ENCODE data around the gene BID.
A peak's percentile ranks its signal among the peaks of the same experiment; 100 is the strongest.

The BID gene

GRCh38 chr22:17777005-17777716, 2.9 kb upstream of the BID start:
- DNase-seq (ENCODE audit: low spot score), result peak; percentile 84
- in situ Hi-C loops (cut with MboI; ENCODE audit: low sequenced_read_pairs, unreplicated experiment), result no loop called here
- no peak for TF ChIP-seq CTCF (IDR thresholded peaks at IDR 0.05; ENCODE audit: borderline replicate concordance, control extremely low read depth, extremely low read depth, insufficient read depth, missing control alignments)

GRCh38 chr22:17775781-17776465, 1.7 kb upstream of the BID start:
- TF ChIP-seq CTCF (IDR thresholded peaks at IDR 0.05; ENCODE audit: borderline replicate concordance, control extremely low read depth, extremely low read depth, insufficient read depth, missing control alignments), result no peak
- in situ Hi-C loops (cut with MboI; ENCODE audit: low sequenced_read_pairs, unreplicated experiment), result no loop called here
- no peak for DNase-seq (ENCODE audit: low spot score)

GRCh38 chr22:17774926-17775685, 837 bp upstream of the BID start:
- DNase-seq (ENCODE audit: low spot score), result no peak
- in situ Hi-C loops (cut with MboI; ENCODE audit: low sequenced_read_pairs, unreplicated experiment), result no loop called here
- TF ChIP-seq CTCF (IDR thresholded peaks at IDR 0.05; ENCODE audit: borderline replicate concordance, control extremely low read depth, extremely low read depth, insufficient read depth, missing control alignments), result no peak

- TF ChIP-seq CTCF (IDR thresholded peaks at IDR 0.05; ENCODE audit: borderline replicate concordance, control extremely low read depth, extremely low read depth, insufficient read depth, missing control alignments), result no peak
- in situ Hi-C loops (cut with MboI; ENCODE audit: low sequenced_read_pairs, unreplicated experiment), result no loop called here
- peak; percentile 77 for DNase-seq (ENCODE audit: low spot score)
These were observed 563 bp downstream of the BID start for GRCh38 chr22:17773606-17774205.

- DNase-seq (ENCODE audit: low spot score), result no peak
- TF ChIP-seq CTCF (IDR thresholded peaks at IDR 0.05; ENCODE audit: borderline replicate concordance, control extremely low read depth, extremely low read depth, insufficient read depth, missing control alignments), result no peak
- in situ Hi-C loops (cut with MboI; ENCODE audit: low sequenced_read_pairs, unreplicated experiment), result no loop called here
These were observed 1.2 kb downstream of the BID start for GRCh38 chr22:17772958-17773605.

Measured in GM13976 (cell line).